ENCODE measurements around the gene KLK7.
"Not testable (repeated sequence)": the region's sequence is repeated elsewhere in the genome, so short reads cannot be mapped to it uniquely, and the experiment has no call there.

Gene KLK7

DNA sequence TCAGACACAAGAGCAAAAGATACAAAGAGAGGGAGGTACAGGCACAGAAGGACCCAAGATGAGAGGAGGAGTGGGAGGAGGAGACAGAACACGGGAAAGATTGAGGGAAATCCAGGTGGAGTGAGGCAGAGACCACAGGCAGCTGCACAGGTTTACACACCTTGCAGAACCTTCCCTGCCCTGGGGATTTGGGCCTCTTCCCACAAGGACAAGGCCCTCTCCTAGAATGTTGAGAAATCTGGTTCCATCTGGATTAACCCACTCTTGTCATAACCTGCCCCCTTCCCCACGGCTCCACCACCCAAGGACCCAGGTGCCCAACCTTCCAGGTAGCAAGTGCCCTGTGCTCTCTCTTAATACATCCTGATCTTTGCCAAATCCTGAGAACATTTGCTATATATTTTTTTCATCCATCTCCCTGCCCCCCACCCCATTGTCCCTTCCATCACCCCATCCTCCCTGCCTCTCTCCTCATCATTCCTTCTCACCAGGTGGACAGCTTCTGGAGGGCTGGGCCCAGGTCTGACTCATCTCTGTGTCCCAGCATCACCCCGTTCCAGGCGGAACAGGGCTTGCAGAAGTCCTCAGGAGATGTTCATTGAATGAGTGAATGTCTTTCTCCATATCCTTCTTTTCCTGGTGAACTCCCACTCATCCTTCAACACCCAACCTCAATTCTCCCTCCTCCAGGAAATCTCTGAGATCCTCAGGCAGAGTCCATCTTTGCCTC, 26.5 kb upstream of the KLK7 start:
- no peak for DNase-seq

DNA sequence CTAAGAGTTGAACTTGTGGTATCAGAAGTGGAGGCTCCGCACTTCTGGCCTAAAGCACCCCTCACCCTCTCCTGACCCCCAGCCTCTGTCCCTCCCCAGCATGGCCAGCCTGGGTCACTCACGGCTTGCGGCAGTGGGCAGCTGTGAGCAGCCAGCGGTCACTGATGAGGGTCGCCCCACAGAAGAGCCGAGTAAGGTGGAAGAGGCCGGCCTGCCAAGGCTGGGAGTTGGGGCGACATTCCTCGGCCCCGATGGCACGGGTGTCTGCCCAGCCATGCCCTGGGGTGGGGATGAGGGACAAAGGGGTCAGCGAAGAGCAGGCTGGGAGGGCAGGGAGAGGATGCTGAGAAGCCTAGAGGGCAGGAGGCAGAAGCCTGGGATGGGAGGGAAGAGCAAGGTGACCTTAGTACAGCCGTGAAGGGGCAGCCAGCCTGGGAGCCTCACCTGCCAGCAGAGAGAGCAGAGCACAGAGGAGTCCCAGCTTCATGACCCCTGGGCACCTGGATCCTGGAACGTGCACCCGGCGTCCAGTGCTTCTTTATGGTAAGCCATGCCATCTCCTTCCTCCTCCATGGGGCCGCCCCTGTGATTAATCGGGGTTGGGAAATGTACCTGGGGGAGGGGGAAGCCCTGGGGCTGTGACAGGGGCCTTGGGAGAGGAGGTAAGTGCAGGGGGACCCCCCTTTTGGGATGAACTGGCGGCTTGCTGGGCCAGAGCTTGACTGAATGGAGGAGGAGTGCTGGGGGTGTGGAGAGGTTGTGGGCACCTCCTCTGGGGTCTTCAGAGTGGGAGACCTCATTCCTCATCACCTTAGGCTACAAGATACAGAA, 25.6 kb upstream of the KLK7 start:
- no peak for DNase-seq

DNA sequence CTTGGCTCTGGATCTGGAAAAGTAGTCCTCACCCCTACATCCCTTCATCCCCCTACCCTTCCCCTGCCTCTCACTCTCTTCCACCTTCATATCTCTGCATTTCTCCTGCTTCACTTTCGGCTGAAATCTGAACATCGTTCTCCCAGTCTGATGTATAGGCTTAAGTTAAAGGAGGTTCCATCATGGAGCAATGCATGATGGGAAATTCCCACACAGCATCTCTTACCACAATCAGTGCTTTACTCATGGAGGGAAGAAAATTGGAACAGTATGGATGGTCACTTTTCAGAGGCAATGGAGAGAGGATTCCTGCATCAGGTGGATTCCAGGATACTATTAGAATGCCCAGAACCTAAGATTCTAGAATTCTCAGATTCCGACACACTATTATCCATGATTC, 23.8 kb upstream of the KLK7 start:
- DNase-seq: no peak

DNA sequence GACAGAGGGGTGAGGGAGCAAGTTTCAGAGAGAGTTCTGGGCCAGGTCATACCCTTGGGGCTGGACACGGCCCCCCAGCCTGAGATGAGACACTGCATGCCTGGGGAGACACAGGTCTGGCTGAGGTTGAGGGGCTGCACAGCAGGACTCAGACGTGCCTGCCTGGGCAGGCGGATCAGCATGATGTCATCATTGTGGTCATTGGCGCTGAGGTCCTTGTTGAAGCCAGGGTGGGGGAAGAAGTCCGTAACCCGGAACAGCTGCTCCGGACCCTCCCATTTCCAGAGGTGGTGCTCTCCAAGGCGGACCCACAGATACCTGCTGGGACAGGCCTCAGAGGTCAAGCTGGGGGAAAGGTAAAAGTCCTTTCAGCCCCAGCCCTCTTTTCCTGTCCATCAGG, 22.7 kb upstream of the KLK7 start:
- DNase-seq: no peak

DNA sequence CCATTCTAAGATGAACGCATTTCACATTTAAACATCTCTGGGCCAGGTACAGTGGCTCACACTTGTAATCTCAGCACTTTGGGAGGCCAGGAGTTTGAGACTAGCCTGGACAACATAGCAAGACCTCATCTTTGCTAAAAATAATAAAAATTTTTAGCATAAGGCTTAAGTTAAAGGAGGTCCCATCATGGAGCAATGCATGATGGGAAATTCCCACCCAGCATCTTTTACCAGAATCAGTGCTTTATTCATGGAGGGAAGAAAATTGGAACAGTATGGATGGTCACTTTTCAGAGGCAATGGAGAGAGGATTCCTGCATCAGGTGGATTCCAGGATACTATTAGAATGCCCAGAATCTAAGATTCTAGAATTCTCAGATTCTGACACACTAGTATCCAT, 21.5 kb upstream of the KLK7 start:
- DNase-seq: no peak

DNA sequence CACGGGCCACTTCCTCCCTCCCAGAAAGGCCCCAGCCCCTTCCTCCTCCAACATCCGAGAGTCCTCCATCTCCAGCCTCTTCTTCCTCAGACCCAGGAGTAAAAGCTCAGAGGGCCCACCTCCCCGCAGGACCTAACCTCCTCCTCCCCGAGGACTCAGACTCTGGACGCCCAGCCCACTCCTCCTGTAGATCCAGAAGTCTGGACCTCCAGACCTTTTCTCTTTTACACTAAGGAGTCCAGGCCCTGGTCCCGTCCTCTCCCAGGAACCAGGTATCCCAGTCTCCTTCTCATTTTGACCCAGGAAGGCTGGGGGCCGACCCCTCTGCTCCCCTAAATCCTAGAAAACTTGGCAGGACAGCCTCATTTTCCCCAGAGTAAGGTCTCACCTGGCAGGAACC, 19.6 kb upstream of the KLK7 start:
- DNase-seq: no peak

DNA sequence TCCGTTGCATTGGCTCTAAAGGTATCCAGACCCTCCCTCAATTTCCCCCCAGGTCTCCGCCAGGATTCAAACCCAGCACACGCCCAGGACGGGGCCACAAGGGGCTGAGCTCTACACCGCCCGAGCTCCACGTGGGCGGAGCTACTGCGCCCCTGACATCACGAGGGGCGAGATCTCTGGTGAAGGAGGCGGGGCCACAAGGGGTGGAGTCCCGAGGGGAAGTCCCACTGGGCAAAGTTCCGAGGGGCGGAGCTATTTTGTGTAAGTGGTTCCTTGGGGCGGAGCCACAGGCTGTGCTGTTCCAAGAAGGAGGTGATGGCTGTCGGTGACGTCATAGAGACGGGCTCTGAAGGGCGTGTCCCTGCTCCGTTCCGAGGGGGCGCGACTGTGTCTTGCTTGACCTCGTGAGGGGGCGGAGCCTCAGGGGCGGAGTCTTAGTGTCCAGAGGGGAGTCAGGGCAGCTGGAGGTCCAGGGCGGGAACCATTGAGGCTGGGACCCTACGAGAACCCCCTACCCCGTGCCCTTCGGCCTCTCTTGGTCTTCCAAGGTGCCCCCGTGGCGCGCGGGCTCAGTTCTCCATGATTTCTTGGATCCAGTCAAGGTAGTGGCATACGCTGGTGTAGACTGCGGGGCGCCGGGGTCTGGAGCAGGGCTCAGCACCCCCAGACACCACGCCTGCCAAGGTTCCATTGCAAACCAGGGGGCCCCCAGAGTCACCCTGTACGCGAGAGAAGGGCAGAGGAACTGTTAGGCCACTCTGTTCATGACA, 19.0 kb upstream of the KLK7 start:
- no peak for DNase-seq

DNA sequence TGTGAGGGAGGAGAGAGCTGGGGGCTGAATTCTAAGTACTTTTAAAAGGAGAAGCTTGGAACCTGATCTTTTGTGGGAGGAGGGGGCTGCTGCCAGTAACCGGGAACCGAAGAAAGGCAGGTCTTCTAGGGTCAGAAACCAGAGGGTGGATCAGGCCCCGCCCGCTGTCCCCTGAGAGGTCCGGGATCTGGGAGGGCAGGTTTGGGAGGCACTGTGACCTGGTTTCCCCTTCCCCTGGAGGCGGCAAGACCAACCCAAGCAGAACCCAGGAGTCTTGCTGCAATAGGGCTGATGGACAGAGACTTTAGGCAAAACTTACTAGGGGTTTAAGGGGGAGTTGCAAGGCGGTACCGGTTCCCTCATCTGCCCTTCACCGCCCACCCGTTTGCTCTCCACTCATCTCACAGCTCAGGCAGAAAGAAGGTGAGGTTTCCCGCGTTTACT, 18.4 kb upstream of the KLK7 start:
- DNase-seq: no peak

DNA sequence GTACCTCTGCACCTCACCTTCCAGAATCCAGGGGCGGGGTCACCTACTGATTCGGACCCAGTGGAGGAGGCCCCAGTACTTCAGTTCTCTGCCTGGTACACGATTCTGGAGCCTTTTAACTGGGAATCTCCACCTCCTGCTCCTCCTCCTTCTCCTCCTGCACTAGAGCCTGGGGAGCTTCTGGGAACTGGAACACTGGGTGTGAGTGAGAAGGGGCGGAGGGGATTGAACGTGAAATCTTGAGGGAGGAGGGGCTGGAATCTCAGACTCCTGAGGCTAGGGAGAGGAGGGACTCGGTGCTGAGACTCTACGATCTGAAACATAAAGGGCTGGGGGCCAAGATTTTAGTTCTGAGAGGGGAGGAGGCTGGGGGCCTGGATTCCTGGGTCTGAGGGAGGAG, 17.8 kb upstream of the KLK7 start, which contains the start of gene KLK8:
KLK8 (minus strand) TSS at position 90 of the 400 bp plus-strand sequence. CDS start 437 bp downstream, outside the sequence.
- no peak for DNase-seq

DNA sequence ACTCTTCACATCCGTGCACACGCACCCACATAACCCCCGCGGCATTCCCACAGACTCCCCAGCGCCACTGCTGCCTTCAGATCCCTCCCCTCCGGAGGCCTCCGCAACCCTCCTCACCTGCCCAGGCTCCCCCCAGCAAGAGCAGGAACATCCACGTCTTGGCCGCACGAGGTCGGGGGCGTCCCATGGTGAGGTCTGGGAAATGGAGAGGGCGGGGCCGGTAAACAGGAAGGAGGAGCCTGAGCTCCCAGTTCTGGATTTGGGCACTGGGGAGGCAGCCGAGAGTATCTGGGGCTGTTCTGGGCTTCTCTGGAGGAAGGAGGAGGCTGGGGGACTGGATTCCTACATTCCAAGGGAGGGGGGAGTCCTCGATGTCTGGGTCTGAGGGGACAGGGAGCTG, 17.3 kb upstream of the KLK7 start:
- DNase-seq: no peak

DNA sequence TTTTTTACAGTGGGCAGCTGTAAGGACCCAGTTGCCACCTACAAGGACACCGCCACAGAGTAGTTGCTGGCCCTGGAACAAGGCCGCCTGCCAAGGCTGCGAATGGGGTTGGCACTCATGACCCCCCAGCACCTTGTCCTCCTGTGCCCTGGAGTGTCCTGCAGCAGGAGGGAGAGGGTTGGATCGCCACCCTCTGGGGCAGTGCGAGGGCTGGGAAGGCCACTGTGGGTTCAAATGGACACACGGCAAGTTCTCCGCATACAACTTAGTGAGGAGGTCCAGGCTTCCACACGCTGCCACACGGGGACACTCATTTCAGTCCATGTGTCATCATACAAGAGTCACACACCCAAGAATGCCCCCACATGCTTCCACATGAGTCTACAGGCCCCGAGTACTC, 16.7 kb upstream of the KLK7 start:
- no peak for DNase-seq

DNA sequence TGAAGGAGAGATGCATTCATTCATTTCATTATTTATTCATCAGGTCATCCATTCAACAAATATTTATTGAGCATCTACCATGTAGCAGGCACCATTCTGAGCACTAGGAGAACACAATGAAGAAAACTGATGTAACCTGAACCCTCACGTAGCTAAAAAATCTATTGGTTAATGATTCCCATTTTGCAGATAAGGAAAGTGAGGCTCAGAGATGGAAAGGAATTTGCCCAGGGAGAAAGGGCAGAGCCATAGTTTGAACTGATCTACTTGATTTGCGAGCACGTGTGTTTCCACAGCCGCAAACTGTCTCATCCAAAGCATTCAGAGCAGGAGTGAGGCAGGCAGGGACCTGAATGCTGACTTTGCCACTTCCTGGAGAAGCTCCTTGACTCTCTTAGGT, 15.0 kb upstream of the KLK7 start:
- no peak for DNase-seq

DNA sequence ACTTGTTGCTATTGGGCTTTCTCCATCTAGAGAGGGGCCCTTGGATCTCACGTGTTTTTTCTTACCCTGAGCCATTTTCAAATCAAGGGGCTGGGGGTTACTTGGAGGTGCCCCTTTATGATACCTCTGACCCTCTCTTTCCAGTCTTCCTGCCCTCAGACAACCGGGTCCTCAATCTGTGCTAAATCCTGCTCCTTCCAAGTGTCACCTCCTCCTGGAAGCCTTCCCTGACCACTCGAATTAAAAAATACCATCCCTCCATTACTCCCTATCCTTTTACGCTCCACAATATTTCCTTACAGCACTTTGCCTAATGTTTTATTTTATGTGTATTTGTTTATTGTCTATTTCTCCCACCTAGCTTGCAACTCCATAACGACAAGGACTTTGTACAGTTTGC, 14.3 kb upstream of the KLK7 start:
- DNase-seq: no peak

DNA sequence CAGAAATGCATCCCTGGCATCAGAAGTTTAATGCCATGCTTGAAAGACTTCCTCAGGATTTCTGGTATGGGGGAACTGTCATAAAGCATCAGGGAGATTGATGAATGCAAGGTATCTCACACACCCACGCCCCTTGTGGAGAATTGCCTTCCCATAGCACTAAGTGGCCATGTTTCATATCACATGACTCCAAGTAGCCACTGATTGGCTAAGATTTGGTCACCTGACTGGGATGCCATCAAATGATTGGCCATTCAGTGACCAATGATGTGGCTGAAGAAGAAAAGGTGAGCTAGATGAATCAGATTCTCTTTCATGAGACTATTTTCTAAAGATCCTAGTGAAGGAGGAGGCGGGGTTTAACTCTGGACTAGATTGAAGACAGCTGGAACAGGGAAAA, 10.4 kb upstream of the KLK7 start:
- DNase-seq: no peak

DNA sequence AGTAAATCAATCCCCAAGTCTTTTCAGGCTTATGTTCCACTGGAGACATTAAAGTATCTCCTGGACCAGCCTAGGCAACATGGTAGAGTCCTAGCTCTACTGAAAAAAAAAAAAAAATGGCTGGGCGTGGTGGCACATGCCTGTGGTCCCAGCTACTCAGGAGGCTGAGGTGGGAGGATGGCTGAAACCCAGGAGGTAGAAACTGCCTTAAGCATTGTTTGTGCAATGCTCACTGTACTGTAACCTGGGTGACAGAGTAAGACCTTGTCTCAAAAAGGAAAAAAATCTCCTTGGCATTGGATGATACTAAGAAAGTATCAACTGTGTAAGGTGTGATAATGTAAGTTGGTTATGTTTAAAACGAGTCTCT, 8.9 kb upstream of the KLK7 start:
- no peak for DNase-seq

DNA sequence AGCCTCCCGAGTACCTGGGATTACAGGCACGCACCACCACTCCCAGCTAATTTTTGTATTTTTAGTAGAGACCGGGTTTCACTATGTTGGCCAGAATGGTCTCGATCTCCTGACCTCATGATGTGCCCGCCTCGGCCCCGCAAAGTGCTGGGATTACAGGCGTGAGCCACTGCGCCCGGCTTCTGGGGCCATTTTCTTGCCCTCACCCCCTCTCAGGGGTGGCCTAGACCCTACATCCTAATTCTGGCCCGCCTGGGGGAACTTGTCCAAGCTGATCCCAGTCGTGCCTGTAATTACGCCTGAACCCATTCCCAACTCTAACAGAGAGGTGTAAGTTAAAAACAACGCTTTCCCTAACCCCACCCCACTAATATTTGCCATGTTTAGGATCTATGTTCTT, 699 bp upstream of the KLK7 start:
- not testable (repeated sequence) for DNase-seq

DNA sequence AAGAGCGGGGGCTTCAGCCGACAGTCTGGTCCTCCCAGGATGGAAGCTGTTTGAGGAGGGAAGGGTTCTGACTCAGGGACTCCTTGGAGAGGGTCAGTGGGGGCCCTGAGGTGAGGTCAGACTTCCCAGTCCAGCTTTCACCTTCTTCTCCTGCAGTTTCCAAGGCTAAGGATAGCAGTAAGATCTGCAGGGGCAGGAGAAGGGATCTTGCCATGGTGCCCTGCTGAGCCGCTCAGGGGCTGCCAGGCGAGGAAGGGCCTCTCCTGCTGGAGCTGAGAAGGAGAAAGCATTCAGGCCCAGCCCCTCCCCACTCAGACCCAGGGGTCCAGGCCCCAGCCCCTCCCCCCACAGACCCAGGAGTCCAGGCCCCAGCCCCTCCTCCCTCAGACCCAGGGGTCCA, 1.5 kb downstream of the KLK7 start:
- no peak for DNase-seq

DNA sequence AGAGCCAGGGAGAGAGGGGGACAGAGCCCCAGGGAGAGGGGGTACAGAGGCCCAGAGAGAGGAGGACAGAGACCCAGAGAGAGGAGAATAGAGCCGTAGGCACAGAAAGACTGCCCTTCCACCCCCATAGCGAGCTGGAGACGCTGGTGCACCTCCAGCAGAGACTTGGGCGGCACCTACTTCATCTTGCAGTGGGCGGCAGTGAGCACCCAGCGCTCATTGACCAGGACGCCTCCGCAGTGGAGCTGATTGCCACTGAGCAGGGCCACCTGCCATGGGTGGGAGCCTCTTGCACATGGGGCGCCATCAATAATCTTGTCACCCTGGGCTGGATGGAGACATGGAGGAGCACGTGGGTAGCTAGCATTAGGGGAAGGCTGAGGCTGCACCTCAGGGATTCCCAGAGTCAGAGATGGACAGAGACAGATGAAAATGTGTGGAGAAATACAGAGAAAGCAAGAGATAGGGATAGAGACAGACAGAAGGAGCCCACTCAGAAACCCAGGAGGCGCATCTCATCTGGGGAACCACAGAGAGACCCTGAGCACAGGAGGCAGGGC, 2.0 kb downstream of the KLK7 start:
- DNase-seq: no peak

DNA sequence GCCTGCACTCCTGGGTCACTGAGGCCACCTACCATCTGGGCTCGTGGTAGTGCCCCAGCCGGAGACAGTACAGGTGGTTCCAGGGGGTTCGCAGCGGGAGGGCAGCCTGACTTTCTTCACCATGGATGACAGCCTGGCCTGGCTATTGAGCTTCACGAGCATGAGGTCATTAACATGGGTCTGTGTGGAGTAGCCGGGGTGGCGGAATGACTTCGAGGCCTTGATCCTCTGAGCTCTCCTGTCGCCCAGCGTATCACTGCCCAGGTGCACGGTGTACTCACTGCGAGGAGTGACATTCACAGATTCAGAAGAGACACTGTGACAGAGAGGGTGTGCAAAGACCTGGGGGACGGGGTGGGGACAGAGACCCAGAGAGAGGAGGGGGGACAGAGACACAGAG, 3.5 kb downstream of the KLK7 start:
- DNase-seq: no peak

DNA sequence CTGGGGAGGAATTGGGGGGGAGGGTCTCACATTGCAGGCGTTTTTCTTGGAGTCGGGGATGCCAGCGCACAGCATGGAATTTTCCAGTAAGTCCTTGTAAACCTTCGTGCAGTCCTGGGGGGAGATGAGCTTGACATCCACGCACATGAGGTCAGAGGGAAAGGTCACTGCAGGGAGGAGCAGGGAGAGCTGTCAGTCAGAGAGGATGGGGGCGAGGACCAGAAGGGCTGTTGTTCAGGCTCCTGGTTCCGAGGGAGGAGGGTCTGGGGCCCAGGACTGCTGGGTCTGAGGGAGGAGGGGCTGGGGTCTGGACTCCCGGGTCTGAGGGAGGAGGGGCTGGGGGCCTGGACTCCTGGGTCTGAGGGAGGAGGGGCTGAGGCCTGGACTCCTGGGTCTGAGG, 4.0 kb downstream of the KLK7 start:
- DNase-seq: no peak

DNA sequence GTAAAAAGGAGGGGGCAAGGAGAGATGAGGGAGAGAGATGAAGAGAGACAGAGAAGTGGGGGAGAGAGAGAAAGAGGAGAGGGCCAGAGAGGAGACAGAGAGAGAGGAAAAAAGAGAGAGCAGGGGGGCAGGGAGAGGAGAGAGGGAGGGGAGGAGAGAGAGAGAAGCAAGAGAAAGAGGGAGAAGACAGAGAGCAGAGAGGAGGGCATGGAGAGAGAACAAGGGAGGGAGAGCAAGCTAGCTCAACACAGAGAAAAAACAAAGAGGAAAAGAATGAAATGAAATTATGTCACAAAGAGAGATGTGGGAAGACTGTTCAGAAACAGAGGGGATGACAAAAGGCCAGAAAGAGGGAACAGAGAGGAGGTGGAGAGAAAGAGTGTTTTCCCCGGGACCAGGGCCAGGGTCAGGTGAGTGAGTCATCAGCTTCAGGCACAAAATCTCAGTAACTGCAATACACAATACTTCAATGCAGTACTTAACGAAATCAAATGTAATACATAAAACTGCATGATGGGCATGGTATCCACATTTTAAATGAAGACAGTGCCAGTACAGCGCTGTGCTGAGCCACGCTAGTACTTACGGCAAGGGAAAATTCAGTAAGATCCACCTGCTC, 4.8 kb downstream of the KLK7 start:
- DNase-seq: no peak

DNA sequence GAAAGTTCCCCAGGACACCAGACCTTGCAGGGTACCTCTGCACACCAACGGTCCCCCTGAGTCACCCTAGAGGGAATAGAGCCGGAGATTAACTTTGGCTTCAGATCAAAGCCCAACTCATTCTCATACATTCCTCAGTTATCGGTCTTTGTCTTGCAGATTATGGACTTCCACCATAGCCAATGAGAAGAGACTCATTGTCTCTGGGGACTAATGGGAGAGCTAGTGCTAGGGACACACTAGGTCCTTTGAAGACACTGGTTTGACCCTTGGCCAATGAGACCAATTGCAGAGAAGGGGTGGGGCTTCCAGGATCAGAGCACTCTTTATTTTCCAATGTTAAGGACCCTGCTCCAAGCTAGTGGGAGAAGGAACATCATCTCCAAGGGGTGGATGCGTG, 6.1 kb downstream of the KLK7 start:
- DNase-seq: no peak

DNA sequence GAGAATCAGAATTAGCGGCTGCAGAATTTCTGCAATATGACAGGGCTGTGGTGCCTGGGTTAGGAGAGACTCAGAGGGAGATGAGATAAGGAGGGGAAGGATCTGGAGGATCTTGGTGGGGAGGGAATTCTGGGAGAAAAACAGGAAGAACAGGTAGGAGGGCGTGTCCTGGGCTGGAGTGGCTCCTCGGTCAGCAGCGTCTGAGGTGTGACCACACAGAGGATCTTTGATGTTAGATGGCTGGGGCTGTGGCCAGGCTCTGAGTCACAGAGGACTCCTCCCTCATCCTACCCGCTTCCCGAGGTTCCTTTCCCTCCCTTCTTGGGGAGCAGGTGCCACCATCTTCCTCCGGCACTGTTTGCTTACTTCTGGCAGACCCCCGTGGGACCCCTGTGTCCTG, 8.0 kb downstream of the KLK7 start:
- no peak for DNase-seq

Data from NCI-H1092 treated with DMSO at 0.1 percent for 48 hours (cell line).